ENCODE data around the gene GLRA2. TPM values are rescaled to one million over a fixed set of nuclear protein-coding genes. Genes with fewer than 3 reads are reported as not detected.

The GLRA2 gene
- total RNA-seq, 2 donors from 2014 or later = not detected

GRCh38 chrX:14616301-14616700, 87.0 kb downstream of the GLRA2 start:
- no peaks in the 10 kb centered on the region for H3K4me1 ChIP-seq (ENCODE audit: control insufficient read depth in 1 of 2, low read depth in 2 of 2)
- no peaks in the 10 kb centered on the region for H3K27me3 ChIP-seq (replicated peaks; ENCODE audit: insufficient read depth)
- no peak for TF ChIP-seq CTCF (IDR thresholded peaks at IDR 0.05)
- no peak overlapping the region for H3K4me3 ChIP-seq
- H3K9me3 ChIP-seq = no peaks in the 10 kb centered on the region
- no peak overlapping the region for H3K27ac ChIP-seq
- ATAC-seq (ENCODE audit: insufficient number of reproducible peaks, low FRiP score, low read depth) (no peak), DNase-seq (ENCODE audit: low spot score) (no peak)
- H3K36me3 ChIP-seq = no peaks in the 10 kb centered on the region

GRCh38 chrX:14616836-14617235, 87.5 kb downstream of the GLRA2 start:
- H3K36me3 ChIP-seq = no peaks in the 10 kb centered on the region
- no peaks in the 10 kb centered on the region for H3K27me3 ChIP-seq (replicated peaks; ENCODE audit: insufficient read depth)
- no peak for ATAC-seq (ENCODE audit: insufficient number of reproducible peaks, low FRiP score, low read depth)
- DNase-seq (ENCODE audit: low spot score) = no peak
- no peak for TF ChIP-seq CTCF (IDR thresholded peaks at IDR 0.05)
- no peak overlapping the region for H3K27ac ChIP-seq
- no peaks in the 10 kb centered on the region for H3K4me1 ChIP-seq (ENCODE audit: control insufficient read depth in 1 of 2, low read depth in 2 of 2)
- H3K9me3 ChIP-seq = no peaks in the 10 kb centered on the region
- H3K4me3 ChIP-seq = no peak overlapping the region

GRCh38 chrX:14618177-14618965, 89.0 kb downstream of the GLRA2 start:
- H3K27ac ChIP-seq = no peak overlapping the region

GRCh38 chrX:14630733-14631132, 101.4 kb downstream of the GLRA2 start:
- H3K27me3 ChIP-seq (replicated peaks; ENCODE audit: insufficient read depth) = no peaks in the 10 kb centered on the region
- DNase-seq (ENCODE audit: low spot score) (no peak), ATAC-seq (ENCODE audit: insufficient number of reproducible peaks, low FRiP score, low read depth) (no peak)
- H3K27ac ChIP-seq = no peak overlapping the region
- no peaks in the 10 kb centered on the region for H3K4me1 ChIP-seq (ENCODE audit: control insufficient read depth in 1 of 2, low read depth in 2 of 2)
- H3K4me3 ChIP-seq = no peak overlapping the region
- H3K9me3 ChIP-seq = no peaks in the 10 kb centered on the region
- no peak for TF ChIP-seq CTCF (IDR thresholded peaks at IDR 0.05)
- H3K36me3 ChIP-seq = no peaks in the 10 kb centered on the region

More at GRCh38 chrX:14618177-14618965, 89.0 kb downstream of the GLRA2 start:
- ATAC-seq (ENCODE audit: insufficient number of reproducible peaks, low FRiP score, low read depth) = no peak
- no peaks in the 10 kb centered on the region for H3K4me1 ChIP-seq (ENCODE audit: control insufficient read depth in 1 of 2, low read depth in 2 of 2)
- no peaks in the 10 kb centered on the region for H3K27me3 ChIP-seq (replicated peaks; ENCODE audit: insufficient read depth)
- no peak overlapping the region for H3K4me3 ChIP-seq
- no peak for DNase-seq (ENCODE audit: low spot score)
- no peaks in the 10 kb centered on the region for H3K36me3 ChIP-seq
- TF ChIP-seq CTCF (IDR thresholded peaks at IDR 0.05) = no peak
- H3K9me3 ChIP-seq = no peaks in the 10 kb centered on the region

GRCh38 chrX:14641681-14642655, 112.6 kb downstream of the GLRA2 start:
- Histone ChIP-seq H3K36me3 (no peaks in the 10 kb centered on the region), H3K4me3 (no peak overlapping the region), H3K4me1 (ENCODE audit: control insufficient read depth in 1 of 2, low read depth in 2 of 2) (no peaks in the 10 kb centered on the region), H3K27ac (no peak overlapping the region), H3K27me3 (replicated peaks; ENCODE audit: insufficient read depth) (no peaks in the 10 kb centered on the region), H3K9me3 (no peaks in the 10 kb centered on the region)
- TF ChIP-seq CTCF (IDR thresholded peaks at IDR 0.05) = no peak
- no peak for ATAC-seq (ENCODE audit: insufficient number of reproducible peaks, low FRiP score, low read depth)
- no peak for DNase-seq (ENCODE audit: low spot score)
